Measurements from ENCODE around the gene PPP4R3C.
"Not testable (repeated sequence)": the region's sequence is repeated elsewhere in the genome, so short reads cannot be mapped to it uniquely, and the experiment has no call there.

PPP4R3C gene

DNA sequence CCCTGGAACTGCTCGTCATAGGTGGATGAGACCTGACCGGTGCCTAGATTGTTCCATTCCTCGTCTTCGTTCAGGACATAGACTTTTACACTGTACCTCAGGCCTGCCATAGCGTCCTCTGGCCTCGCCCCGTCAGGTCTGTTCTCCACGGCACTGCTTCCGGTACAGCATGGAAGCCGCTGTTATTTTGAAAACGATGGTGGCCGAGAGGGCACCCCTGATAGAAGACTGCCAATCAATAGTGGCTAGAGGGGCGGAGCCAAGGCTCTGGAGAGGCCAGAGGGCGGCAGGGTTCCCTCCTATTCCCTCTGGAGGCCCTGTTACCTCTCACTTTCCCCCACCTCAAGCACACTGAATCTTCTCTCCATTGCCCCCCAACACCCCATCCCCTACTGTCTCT is at the start of gene PPP4R3C:
Gene PPP4R3C, minus strand, starts transcription at position 155 of the 400 bp plus-strand sequence. Its CDS starts 45 bp downstream, at position 110.
- DNase-seq: no peak

DNA sequence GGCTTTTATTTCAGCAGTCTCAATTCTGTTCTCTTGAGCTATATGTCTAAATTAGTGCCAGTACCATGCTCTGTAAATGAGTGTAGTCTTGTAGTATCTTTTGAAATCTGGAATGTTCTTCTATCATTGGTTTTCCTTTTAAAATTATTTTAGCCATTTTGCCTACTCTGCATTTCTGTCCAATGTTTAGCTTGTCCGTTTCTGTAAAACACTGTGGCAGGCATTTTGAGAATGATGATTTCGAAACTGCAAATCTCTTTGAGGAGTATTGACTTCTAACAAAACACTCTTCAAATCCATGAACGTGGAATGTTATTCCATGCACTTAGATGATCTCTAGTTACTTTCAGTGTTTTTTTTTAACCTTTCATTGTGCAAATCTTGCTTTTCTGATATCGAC is 28.3 kb upstream of the PPP4R3C start:
- no peak for DNase-seq

DNA sequence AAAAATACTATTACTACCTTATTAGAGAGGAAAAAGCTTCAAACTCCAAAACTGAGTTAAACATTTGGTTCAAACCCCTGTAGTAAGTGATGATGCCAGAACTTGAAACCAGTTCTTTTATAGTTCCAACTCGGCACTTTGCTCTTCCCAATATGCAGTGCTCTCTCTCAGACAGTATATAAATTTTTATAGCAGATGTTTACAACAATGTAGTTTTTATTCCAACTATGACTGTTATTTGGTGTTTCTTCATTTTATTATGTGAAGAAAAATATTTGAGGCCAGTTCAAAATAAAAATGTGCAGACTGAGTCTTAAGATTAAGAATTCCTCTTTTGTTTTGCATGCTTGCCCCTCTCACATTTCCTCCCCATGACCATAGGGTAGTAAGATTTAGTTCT is 2.9 kb upstream of the PPP4R3C start:
- DNase-seq: no peak

DNA sequence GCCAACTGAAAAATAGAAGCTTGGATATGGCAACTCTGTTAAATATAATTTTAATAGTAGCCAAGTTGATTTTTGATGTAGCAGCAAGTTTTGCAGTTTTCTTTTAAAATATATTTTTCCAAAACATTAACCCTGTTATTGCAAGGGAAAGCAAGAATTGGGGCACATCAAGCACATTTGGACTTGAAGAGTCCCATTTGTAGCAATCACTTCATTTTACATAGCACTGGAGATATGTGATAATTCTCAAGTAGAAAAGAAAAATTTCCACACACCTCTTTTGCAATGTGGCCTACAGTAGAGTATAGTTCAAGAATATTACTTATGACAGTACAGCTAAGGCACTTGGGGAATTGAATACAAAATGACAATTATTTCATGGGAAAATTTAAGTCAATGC is 1.9 kb upstream of the PPP4R3C start:
- DNase-seq: no peak

DNA sequence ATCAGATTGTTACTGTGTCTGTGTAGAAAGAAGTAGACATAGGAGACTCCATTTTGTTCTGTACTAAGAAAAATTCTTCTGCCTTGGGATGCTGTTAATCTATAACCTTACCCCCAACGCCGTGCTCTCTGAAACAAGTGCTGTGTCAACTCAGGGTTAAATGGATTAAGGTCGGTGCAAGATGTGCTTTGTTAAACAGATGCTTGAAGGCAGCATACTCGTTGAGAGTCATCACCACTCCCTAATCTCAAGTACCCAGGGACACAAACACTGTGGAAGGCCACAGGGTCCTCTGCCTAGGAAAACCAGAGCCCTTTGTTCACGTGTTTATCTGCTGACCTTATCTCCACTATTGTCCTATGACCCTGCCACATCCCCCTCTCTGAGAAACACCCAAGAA is 4.0 kb downstream of the PPP4R3C start:
- DNase-seq: not testable (repeated sequence)

DNA sequence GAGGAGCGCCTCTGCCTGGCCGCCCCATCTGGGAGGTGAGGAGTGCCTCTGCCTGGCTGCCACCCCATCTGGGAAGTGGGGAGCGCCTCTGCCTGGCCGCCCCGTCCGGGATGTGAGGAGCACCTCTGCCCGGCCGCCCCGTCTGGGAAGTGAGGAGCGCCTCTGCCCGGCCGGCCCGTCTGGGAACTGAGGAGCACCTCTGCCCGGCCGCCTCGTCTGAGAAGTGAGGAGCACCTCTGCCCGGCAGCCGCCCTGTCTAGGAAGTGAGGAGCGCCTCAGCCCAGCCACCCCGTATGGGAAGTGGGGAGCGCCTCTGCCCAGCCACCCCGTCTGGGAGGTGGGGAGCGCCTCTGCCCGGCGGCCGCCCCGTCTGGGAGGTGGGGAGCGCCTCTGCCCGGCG is 4.6 kb downstream of the PPP4R3C start:
- not testable (repeated sequence) for DNase-seq

DNA sequence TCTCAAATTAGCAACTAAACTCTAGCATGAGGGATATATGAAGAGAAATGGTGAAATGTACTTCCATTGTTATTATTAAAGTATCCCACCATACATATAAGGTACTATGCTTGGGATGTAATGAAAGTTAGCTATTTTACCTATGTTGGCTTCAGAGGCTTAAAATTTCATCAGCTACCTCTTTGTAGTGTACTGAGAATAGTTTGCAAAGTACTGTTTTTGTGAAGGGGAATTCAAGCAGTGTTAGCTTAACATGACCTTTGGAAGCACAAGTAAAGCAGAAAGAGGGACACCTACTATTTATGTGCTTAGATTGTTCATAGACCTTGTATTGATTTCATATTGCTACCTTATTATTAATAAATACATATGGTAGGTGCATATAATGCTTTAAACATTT is 11.8 kb downstream of the PPP4R3C start:
- no peak for DNase-seq

DNA sequence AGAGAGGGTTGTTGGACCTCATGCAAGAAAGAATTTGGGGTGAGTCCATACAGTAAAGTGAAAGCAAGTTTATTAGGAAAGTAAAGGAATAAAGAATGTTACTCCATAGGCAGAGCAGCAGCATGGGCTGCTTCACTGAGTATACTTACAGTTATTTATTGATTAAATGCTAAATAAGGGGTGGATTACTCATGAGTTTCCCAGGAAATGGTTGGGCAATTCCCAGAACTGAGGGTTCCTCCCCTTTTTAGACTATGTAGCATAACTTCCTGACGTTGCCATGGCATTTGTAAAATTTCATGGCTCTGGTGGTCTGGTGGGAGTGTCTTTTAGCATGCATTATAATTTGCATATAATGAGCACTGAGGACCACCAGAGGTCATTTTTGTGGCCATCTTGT is 16.7 kb downstream of the PPP4R3C start:
- no peak for DNase-seq

DNA sequence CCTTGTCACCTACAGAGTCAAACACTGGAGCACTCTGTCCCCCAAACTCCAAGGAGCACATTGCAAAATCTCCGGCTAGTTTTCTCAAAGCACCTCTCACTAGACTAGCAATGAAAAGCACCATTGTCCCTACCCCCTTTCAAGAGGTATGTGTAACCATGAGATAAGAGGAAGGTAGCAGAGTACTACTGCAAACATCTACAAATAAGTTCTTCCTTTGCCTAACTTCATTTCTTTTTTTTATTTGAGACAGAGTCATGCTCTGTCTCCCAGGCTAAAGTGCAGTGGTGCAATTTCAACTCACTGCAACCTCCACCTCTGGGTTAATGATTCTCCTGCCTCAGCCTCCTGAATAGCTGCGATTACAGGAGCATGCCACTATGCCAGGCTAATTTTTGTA is 17.7 kb downstream of the PPP4R3C start:
- DNase-seq: no peak

DNA sequence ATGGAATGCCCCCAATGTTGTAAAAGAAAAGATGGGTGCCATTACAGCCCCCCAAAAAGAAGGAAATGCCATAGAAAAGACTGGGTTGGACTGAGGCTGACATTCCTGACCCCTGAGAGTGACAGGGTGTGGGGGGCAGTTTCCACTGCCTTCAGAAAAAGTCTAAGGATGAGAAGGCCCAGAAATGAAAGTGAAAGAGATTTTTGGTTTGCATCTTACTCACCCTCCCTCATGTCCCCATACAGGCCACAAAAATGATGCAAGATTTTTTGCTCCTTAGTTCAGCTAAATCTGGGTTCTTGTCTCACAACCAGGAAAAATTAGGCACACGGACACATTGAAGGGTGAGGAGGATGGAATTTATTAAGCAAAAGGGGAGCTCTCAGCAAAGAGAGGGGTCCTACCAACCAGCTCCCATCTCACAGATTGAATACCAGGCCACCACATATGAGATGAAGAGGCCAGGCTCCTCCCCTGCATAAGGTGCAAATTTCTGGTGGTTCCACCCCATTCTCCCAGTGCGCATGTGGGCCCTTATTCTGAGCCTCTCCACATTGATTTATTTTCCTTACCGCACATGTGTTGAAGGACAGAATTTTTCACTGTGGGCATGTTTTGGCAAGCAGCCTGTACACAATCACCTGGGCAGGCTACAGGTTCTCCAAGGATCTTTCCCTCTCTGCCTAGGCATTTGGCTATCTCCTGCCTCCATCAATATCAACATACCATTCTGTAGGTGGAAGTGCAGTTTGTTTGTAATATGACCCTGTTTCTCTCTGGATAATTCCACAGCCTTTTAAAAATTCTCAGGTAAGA is 18.8 kb downstream of the PPP4R3C start:
- no peak for DNase-seq

DNA sequence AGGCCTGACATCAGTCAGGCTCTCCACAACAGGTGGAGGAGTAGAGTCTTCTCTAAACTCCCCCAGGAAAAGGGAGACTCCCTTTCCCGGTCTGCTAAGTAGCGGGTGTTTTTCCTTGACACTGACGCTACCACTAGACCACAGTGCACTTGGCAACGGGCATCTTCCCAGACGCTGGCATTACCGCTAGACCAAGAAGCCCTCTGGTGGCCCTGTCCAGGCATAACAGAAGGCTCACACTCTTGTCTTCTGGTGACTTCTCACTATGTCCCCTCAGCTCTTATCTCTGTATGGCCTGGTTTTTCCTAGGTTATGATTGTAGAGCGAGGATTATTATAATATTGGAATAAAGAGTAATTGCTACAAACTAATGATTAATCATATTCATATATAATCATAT is 20.7 kb downstream of the PPP4R3C start:
- DNase-seq: not testable (repeated sequence)

DNA sequence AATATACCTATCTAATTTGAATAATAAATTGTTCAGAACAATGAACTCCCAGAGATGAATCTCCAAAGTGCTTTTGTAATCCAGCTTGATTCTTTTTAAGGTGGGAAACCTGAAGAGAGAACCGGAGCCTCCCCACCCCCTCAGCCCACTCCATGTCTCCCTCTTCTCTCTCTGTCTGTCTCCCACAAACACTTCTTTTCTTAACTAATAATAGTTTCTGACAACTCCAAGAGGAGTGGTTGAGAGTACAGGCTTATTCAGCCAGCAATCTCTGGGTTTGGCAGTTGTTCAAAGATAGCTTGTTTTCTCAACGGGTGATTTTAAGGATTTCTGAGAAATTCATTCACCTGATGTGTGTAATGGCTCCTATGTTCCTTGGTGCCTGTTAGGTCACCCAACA is 23.4 kb downstream of the PPP4R3C start:
- no peak for DNase-seq

DNA sequence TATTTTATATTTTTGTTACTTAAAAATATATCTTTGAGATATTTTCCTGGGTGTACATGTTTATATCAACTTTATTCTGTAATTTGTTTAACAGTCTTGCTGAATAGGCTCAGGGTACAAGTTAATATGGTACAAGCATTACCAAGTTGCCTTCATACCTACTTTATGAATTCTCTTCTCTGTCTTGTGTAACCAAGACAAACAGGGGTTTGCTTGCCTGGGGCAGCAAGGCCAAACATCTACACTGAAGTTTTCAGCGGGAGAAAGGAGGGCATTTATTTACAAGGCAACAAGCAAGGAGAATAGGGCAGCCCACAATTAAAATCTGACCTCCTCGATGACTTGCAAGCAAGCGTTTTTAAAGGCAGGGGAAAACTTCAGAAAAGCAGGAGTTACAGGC is 24.2 kb downstream of the PPP4R3C start:
- DNase-seq: no peak

DNA sequence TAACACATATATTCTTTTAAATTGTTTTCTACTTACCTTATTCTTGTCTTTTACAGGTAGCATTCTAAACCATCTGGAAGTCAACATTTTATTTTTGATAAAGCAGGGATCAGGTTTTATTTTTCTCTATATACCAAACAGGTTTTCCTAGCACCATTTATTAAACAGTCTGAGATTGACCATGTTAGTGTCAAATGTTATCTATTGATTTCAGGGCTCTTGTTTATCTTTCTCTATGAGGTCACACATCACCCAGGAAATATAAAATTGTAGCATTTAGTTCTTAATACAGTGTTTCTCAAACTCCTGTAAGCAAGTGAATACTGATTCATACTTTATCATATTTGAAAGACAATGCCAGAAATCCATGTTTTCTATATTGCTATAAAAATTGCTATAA is 28.1 kb downstream of the PPP4R3C start:
- no peak for DNase-seq

Data from RPMI8226 (cell line).